SJSA1 (cell line): ENCODE data around the gene FEV. TPM values are rescaled to one million over a fixed set of nuclear protein-coding genes. Genes with fewer than 3 reads are reported as not detected.

Source experiments
- DNase-seq, 2 experiments: peaks; one replicate each; pipeline ENCODE4 v3.0.0-alpha.2; 2015 to 2020; ENCODE audit warnings: low spot score in 2 of 2, low read depth in 1 of 2
- H3K27ac ChIP-seq: fragments of 250-450 bp; sonication (Bioruptor Pico); 2 replicates; pipeline ENCODE4 v1.5.1; 2020; ENCODE audit warnings: mild to moderate bottlenecking, moderate library complexity
- H3K27me3 ChIP-seq: fragments of 250-450 bp; sonication (Bioruptor Pico); replicated peaks from 2 replicates; pipeline ENCODE4 v1.5.1; 2020; ENCODE audit warnings: mild to moderate bottlenecking, moderate library complexity
- H3K36me3 ChIP-seq: fragments of 250-450 bp; sonication (Bioruptor Pico); 2 replicates; pipeline ENCODE4 v1.5.1; 2020; ENCODE audit warnings: mild to moderate bottlenecking
- H3K4me1 ChIP-seq: fragments of 250-450 bp; sonication (Bioruptor Pico); replicated peaks from 2 replicates; pipeline ENCODE4 v1.6.1; 2021; ENCODE audit warnings: mild to moderate bottlenecking
- H3K4me3 ChIP-seq: fragments of 250-450 bp; sonication (Bioruptor Pico); 2 replicates; pipeline ENCODE4 v1.5.1; 2020; ENCODE audit warnings: mild to moderate bottlenecking
- H3K9me3 ChIP-seq: fragments of 250-450 bp; sonication (Bioruptor Pico); replicated peaks from 2 replicates; pipeline ENCODE4 v1.5.1; 2020; ENCODE audit warnings: mild to moderate bottlenecking
- total RNA-seq: library from RNA; depleted of rRNA; stranded (reverse); fragments of >200 nt; shearing (Covaris generic); gene quantifications from 2 replicates; pipeline ENCODE4 v1.2.3, GENCODE V29; 2014

FEV gene
- total RNA-seq, 1 experiment from 2014 or later, result not detected

DNA sequence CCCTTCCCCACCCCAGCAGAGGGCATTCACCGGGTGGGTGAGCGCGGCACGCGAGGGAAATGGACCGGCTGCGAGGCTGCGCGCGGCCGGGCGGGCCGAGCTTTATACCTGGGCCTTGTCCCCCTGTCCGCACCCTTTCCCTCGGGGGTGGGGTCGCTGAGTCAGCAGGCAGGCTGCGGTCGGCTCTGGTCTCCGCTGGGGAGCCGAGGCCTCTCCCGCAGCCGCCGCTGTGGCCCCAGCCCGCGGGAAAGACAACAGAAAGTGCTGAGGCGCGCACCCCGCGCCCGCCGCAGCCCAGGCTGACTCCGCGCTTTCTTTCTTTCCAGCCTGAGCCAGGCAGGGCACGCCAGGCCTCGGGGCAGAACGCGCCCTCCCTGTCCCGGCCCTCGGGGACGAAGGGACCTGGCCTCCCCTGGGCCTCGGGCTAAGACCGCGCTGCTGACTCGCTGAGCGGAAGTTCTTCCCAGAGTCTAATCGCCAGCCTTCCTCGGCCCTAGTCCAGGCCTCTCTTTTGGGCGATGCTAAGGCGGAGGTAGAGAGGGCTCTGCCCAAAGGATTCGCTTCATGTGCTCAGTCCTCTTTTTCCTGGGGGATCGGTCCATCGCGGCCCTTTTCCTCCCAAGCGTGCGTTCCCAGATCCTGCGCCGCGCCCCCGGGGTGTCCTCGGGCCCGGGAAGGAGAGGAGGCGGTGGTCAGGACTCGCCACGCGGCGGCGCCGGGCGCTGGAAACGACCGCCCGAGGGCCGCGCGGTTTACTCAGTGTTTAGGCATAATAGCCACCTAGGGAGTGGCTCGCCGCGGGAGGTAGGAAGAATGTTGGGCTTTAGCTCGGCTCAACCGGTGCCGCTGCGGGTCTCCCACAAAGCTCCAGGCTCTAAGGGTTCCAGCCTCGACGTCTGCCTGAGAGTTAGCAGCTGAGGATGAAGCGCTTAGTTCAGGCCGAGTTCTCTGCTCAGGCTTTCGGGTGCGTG lies 8.6 kb upstream of the FEV start, which contains the start of gene CRYBA2:
TSS of gene CRYBA2 (minus strand) at position 78 of the 971 bp plus-strand sequence. CDS start 246 bp downstream, outside the sequence.
- Histone ChIP-seq H3K9me3 (no peaks in the 10 kb centered on the region; the same call in 1 of the 2 replicates), H3K36me3 (no peaks in the 10 kb centered on the region), H3K4me3 (peak within 1 kb of the TSS; percentile 9), H3K27me3 (peaks cover 81% of the 10 kb centered on the region), H3K27ac (no peak within 1 kb of the TSS), H3K4me1 (peaks cover 19% of the 10 kb centered on the region)
- DNase-seq, result peak in 1 of 2 experiments; percentile 26

DNA sequence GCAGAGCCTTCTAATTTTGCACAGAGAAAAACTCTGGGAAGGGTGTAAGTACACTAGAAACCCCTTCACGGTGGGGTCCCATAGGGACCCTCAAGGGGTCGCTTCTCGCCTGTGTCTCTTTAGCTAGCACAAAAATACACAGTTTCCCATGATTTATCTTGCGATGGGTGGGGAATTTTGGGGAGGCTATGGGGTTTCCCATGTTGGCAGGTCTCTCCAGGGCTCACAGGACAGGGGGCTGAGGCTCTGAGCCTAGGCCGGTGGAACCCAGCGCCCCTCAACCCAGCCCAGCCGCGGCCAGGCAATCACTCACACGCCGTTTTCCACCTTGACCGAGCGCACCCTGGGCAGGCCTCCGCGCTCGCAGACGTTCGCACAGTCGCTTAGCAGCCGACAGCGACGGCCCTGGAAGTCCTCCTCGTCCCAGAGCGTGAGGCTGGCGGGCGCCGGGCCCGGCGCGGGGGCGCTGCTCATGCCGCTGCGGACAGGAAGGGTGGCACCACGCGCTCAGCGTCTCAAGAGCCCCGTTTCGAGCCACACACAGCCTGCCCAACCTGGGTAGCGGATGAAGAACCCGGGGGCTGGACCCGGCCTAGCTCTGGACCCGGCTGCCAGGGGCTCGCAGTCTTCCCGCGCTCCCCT lies 7.8 kb upstream of the FEV start:
- Histone ChIP-seq H3K4me3 (no peak overlapping the region), H3K27me3 (peaks cover 82% of the 10 kb centered on the region), H3K9me3 (no peaks in the 10 kb centered on the region; the same call in 1 of the 2 replicates), H3K4me1 (peaks cover 19% of the 10 kb centered on the region), H3K27ac (no peak overlapping the region), H3K36me3 (no peaks in the 10 kb centered on the region)
- DNase-seq, result no peak

DNA sequence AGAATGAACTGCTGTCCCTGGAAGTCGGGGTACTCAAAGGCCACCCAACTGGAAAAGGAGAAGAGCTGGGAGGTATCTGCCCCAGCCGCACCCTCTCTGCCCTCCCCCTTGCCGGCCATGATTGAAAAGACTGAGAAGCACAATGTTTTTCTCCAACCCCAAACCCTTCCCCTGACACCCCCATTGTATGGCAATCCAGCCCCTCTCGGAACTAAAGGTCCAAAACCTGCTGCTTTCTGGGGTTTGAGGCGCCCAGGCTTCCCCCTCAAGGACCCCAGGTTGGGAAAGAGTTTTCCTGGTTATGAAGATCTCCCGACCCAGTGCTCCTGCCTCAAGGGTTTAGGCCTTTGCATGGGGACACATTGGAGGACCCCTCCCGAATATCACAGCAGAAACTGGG lies 7.2 kb upstream of the FEV start:
- Histone ChIP-seq H3K36me3 (no peaks in the 10 kb centered on the region), H3K27me3 (peaks cover 89% of the 10 kb centered on the region), H3K9me3 (no peaks in the 10 kb centered on the region; the same call in 1 of the 2 replicates), H3K4me3 (no peak overlapping the region), H3K27ac (no peak overlapping the region), H3K4me1 (peaks cover 19% of the 10 kb centered on the region)
- DNase-seq, result no peak

DNA sequence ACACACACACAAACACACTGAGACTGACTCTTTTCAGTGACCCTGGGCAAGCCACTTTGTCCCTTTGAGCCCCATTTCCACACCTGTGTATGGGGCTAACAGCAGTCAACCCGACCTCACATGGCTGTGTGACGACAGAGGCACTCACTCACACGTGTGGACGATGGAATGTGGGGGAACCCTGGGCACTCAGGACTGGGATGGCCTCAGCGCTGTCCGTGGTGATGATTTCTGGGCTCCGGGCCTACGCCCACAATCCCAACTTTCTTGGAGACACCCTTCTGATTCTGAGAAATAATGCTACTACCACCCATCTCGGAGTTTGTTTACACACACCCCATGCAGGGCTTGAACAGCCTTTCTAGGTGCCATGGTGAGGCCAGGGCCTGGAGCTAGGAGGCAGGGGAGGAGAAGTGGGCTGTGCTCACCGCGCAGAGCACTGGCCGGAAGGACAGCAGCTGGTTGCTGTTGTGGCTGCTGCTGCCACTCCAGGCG lies 6.7 kb upstream of the FEV start:
- Histone ChIP-seq H3K4me3 (no peak overlapping the region), H3K36me3 (no peaks in the 10 kb centered on the region), H3K27me3 (peaks cover 93% of the 10 kb centered on the region), H3K27ac (no peak overlapping the region), H3K4me1 (peaks cover 19% of the 10 kb centered on the region), H3K9me3 (no peaks in the 10 kb centered on the region; the same call in 1 of the 2 replicates)
- DNase-seq, result no peak

DNA sequence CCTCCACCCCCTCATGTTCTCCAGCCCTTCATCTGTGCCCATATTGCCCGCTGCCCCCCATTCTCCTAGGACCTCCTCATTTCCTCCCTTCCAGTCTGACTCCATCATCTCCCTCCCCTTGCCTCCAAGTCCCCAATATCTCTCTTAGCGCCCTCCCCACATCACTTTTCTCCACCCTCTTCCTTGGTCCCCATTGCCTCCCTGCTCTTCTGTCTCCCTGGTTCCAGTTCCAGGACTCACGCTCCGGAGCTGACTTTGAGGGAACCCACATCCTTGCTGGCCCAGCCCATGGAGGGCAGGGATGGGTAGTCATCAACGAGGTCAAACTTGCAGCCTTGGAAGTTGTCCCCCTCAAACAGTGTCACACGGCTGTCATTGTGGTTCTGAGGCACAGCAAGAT lies 5.6 kb upstream of the FEV start:
- H3K27me3 ChIP-seq, result peaks cover 95% of the 10 kb centered on the region
- no peak overlapping the region for H3K27ac ChIP-seq
- DNase-seq, result no peak
- H3K9me3 ChIP-seq, result no peaks in the 10 kb centered on the region; the same call in 1 of the 2 replicates
- no peaks in the 10 kb centered on the region for H3K36me3 ChIP-seq
- no peak overlapping the region for H3K4me3 ChIP-seq
- peaks cover 15% of the 10 kb centered on the region for H3K4me1 ChIP-seq

DNA sequence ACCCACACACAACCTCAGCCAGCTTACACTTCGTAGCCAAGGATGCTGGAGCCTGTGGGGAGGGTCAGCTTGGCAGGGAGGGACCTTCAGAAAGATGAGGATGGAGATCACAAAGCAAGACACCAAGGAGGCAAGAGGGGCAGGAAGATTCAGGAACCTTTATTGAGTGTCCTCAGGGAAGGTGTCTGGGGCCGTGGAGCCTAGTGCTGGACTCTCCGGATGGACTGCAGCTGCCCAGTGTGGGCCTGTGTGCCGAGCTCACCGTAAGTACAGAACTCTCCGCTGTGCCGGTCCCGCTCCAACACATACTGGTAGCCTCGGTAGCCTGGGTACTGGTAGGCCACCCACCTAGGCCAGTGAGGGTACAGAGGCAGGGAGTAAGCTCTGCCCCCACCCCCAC lies 5.1 kb upstream of the FEV start:
- no peaks in the 10 kb centered on the region; the same call in 1 of the 2 replicates for H3K9me3 ChIP-seq
- H3K4me1 ChIP-seq, result peaks cover 15% of the 10 kb centered on the region
- no peak for DNase-seq
- H3K36me3 ChIP-seq, result no peaks in the 10 kb centered on the region
- H3K27ac ChIP-seq, result no peak overlapping the region
- no peak overlapping the region for H3K4me3 ChIP-seq
- H3K27me3 ChIP-seq, result peaks cover 93% of the 10 kb centered on the region

DNA sequence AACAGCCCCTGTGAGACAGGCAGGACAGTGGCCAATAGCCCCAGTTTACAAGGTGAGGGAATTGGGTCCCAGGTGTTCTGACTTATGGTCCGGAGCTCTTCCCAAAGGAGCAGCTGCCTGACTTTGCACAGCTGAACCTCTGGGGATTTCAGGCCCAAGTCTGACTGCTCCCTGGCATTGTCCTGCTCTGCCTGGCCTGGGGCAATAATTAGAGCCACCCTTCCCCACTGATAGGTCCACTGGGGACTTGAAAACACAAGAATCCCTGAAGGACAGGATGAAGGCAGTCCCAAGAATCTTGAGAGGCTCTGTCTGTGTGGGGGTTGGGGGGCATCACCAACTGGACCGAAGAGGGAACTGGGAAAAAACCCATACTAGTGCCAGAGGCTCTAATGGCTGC lies 3.7 kb upstream of the FEV start:
- Histone ChIP-seq H3K36me3 (no peaks in the 10 kb centered on the region), H3K4me3 (no peak overlapping the region), H3K27me3 (peaks cover 93% of the 10 kb centered on the region), H3K4me1 (peaks cover 9% of the 10 kb centered on the region), H3K9me3 (no peaks in the 10 kb centered on the region), H3K27ac (no peak overlapping the region)
- DNase-seq, result no peak

DNA sequence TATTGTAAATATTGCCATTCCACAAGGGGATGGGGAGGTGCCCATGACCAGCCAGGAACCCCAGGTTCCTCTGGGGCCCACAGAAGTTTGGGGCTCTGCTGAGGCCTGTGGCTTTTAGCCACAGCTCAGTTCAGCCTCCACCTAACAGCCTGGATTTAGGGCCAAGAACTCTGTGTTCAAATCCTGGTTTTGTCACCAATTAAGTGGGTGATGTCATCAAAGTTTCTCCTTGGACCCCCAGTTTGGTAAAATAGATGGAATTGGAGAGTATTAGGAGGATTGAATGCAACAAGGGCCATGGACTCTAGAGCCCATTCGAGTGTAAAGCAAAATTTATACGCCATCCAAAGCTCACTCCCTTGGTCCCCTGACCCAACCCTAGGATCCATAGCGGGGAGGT lies 3.2 kb upstream of the FEV start:
- Histone ChIP-seq H3K27ac (no peak overlapping the region), H3K27me3 (peaks cover 93% of the 10 kb centered on the region), H3K36me3 (no peaks in the 10 kb centered on the region), H3K4me3 (no peak overlapping the region), H3K9me3 (no peaks in the 10 kb centered on the region), H3K4me1 (peaks cover 4% of the 10 kb centered on the region)
- no peak for DNase-seq

DNA sequence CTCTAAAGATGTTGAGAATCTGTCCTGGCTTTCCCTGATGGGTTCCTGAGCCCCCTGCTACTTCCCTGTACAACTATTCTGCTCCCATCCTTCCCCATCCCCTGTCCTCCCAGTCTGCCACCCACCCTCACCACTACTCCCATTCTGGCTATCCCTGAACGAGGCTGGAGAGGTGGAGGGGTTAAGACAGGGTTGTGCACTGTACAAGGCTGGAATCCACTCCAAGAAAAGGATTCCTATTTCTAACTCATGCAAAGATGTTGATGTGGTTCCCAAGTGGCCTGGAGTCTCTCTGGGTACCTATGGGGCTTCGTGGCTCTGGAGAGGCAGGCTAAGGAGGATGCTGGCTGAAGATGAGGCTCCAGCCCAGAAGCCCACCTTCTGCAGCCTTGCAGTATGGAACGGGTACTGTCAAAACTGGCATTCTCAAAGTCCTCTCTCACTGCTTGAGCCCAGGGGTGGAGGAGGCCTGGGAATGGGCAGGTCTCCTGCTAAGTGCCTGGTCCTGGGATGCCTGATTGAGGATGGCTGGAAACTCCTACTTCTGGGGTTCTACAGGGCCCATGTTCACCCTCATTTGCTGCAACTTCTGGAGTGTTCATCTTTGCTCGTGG lies 1.3 kb upstream of the FEV start:
- H3K27me3 ChIP-seq, result peaks cover 93% of the 10 kb centered on the region
- H3K27ac ChIP-seq, result no peak overlapping the region
- no peak for DNase-seq
- no peaks in the 10 kb centered on the region for H3K9me3 ChIP-seq
- no peaks in the 10 kb centered on the region for H3K36me3 ChIP-seq
- peaks cover 7% of the 10 kb centered on the region for H3K4me1 ChIP-seq
- H3K4me3 ChIP-seq, result no peak overlapping the region

DNA sequence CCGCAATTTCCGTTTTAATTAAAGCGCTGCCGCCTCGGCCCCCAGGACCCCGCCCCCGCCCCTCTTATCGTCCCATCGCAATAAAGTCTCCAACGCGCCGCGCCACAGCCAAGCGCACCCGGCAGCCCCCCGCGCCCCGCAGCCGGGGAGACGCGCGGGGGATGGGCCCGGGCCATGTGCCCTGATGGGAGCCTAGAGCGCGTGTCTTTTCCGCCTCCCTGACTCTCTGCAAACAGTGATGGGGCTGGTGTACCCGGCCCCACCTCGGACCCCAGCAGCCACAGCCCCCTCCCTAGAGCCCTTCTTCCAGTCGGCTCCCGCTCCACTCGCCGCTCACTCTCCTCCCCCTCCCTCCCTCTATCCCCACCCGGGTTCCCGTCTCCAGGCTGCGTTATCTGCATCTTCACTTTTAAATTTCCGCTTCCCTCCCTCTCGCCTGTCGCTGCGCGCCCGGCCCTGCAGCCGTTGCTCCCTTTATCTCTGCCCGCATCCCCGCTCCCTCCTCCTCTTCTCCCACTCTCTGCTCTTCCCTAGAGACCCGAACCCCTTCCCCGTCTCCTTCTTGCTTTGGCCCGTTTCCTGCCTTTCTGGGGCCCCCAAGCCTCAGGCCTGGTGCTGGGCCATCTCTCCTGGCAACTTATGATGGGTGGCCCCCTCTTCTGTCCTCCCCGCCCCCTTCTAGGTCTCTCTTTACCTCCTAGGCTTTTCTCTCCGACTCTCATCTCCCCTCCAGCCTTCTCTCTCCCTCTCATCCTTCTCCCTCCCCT lies 524 bp upstream of the FEV start:
- Histone ChIP-seq H3K36me3 (no peaks in the 10 kb centered on the region), H3K27me3 (peaks cover 92% of the 10 kb centered on the region), H3K4me1 (peaks cover 7% of the 10 kb centered on the region), H3K9me3 (no peaks in the 10 kb centered on the region), H3K27ac (no peak overlapping the region), H3K4me3 (no peak overlapping the region)
- no peak for DNase-seq

DNA sequence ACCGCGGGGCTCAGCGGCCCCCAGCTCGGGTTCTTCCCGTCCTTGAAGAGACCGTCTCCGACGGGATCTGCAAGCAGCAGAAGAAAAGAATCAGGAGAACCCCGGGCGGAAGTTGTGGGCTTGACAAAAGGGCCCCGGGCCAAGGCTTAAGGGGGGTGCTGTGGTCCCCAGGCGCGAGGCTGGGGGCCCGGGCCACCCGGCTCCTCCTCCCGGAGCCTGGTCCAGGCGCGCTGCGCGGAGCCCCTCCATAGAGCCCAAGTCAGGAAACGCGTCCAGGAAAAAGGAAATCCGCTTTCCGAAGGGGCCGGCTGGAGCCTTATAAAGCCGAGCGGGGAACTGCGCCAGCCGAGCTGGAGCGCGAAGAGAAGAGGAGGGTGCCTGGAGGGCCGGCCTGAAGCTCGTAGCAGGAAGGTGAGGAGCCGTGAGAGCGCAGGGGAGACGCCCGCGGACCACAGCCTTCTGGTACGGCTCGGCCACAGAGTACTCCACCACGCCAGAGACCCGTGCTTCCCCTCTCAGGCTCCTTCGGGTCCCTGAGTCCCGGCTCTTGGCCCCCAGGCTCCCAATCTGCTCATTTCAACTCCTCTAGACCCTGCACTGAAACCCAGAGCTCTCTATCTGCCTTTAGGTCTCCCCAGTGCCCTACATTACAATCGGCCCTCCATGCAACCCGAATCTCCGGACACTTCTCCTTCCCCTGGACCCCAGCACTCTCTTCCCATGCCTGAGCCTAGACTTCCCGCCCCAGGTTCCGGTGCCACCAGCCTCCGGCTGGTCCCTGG lies 554 bp downstream of the FEV start:
- Histone ChIP-seq H3K9me3 (no peaks in the 10 kb centered on the region), H3K27ac (no peak overlapping the region), H3K27me3 (peaks cover 86% of the 10 kb centered on the region), H3K36me3 (no peaks in the 10 kb centered on the region), H3K4me1 (peaks cover 7% of the 10 kb centered on the region), H3K4me3 (no peak overlapping the region)
- no peak for DNase-seq

DNA sequence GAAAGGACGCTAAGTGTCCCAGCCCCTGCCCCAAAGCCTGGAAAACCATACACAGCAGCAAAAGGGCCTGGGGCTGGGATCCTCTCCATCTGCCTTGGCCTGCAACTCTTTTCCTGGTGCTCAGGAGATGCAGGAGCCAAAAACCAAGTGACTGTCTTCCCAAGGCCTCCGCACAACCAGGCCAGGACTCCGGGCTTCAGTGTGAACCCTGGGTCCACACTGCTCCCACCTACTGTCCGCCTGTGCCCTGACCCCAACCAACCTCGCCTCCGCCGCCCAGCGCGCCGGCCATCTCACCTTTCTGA lies 1.1 kb downstream of the FEV start:
- Histone ChIP-seq H3K4me1 (peaks cover 7% of the 10 kb centered on the region), H3K4me3 (no peak overlapping the region), H3K36me3 (no peaks in the 10 kb centered on the region), H3K27me3 (peaks cover 84% of the 10 kb centered on the region), H3K9me3 (no peaks in the 10 kb centered on the region), H3K27ac (no peak overlapping the region)
- DNase-seq, result no peak
